ENCODE measurements around the gene UNC13B.

Gene UNC13B

DNA sequence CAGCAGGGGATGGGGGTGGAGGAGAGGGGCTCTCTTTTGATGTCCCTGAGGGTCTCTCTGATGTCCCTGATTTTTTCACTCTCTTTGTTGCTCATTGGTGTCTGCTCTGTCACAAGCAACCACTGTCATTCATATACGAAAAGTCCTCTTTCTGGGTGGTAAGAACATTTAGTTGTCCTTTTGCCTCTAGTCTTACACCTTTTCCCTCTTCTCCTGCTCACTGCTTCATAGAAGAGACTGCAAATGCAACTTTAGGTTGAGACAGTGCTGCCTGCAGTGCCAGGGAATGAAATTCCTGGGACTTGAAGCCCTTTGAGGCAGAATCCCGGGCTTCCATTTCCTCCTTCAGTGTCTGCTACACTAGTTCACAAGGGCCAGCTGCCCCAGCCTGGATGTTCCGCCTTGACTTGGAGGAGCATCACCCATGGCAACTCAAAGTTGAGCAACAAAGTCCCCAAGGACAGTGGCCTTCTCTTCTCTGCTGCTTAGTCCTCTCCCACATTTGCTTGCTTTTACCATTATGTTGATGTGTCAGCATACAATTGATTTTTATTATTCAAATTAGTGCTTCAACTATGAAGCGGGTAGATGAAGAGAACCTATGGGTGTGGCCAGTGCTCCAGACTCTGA lies 233.4 kb downstream of the UNC13B start:
- H3K4me1 ChIP-seq (ENCODE audit: insufficient read depth, low read length, severe bottlenecking) = no peaks in the 10 kb centered on the region
- TF ChIP-seq CTCF (IDR thresholded peaks at IDR 0.05; ENCODE audit: low read length) = no peak
- no peak for TF ChIP-seq EZH2 (IDR thresholded peaks at IDR 0.05; ENCODE audit: borderline replicate concordance, low read length)

DNA sequence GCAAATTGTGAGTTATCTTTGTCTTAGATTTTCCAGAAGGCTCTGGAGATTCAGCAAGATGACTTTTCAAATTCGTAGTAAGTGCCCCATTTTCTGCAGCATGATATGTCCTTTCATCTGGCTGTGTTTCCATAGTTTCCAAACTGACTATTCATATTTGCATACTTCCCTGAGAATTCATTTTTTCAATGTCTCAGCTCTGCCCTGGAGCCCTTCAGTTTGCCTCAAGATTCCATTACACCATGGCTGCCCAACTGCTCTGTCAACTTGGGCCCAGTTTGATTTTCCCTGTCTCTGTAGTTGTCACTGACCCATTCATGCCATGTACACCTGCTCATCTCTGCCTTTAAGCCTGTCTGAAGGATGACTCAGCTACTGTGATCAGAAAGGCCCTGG lies 233.9 kb downstream of the UNC13B start:
- no peaks in the 10 kb centered on the region for H3K9me3 ChIP-seq (ENCODE audit: low read length)
- no peak overlapping the region for H3K27ac ChIP-seq (ENCODE audit: low read depth, low read length, poor library complexity, severe bottlenecking)
- no peaks in the 10 kb centered on the region for H4K20me1 ChIP-seq (ENCODE audit: insufficient read depth, low read length)

More for the DNA sequence above, 233.4 kb downstream of the UNC13B start:
- no peaks in the 10 kb centered on the region for H4K20me1 ChIP-seq (ENCODE audit: insufficient read depth, low read length)
- no peak overlapping the region for H3K4me2 ChIP-seq (ENCODE audit: low read length)
- H3K9me3 ChIP-seq (ENCODE audit: low read length) = no peaks in the 10 kb centered on the region
- no peak overlapping the region for H3K9ac ChIP-seq (ENCODE audit: low read length)
- no peak overlapping the region for H3K4me3 ChIP-seq (ENCODE audit: low read depth, low read length, poor library complexity, severe bottlenecking)
- no peaks in the 10 kb centered on the region; the same call in 1 of the 2 replicates for H3K27me3 ChIP-seq (ENCODE audit: insufficient read depth, low read length)
- H3K36me3 ChIP-seq (ENCODE audit: insufficient read depth, low read length) = no peaks in the 10 kb centered on the region
- H3K9me2 ChIP-seq (ENCODE audit: low read depth, low read length) = no peaks in the 10 kb centered on the region
- H3K79me2 ChIP-seq (ENCODE audit: insufficient read depth, low read length) = no peaks in the 10 kb centered on the region
- H3K27ac ChIP-seq (ENCODE audit: low read depth, low read length, poor library complexity, severe bottlenecking) = no peak overlapping the region
- no peak overlapping the region for H2AFZ ChIP-seq (ENCODE audit: low read length)
- no peaks in the 10 kb centered on the region for H3F3A ChIP-seq (ENCODE audit: insufficient read depth, low read length)

DNA sequence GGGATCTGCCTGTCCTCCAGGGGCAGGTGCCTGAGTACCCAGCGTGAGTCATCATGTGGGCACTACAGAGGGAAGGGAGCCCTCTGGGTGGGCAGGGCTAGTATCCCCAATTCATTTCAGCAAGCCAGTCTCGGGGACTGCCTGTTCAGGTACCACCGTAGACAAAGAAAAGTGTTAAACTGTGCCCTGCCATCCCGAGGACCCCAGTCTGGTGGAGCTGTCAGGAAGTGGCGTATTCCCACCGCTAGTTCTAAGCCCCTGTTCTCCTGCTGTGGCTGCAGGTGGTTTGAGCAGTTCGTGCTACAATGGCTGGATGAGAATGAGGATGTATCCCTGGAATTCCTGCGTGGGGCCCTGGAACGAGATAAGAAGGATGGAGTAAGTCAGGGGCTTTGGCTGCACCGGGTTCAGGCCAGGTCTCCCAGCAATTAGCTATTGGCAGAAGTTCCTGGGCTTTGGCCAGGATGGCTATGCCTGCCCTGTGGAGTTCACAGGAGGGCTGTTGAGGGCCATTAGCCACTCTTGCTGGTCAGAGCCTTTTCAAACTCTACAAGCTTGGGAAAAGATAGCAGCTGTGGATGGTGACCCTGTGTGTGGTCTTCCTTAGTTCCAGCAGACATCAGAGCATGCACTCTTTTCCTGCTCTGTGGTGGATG lies 234.9 kb downstream of the UNC13B start:
- H3K9me2 ChIP-seq (ENCODE audit: low read depth, low read length) = no peaks in the 10 kb centered on the region

More for the DNA sequence above, 233.9 kb downstream of the UNC13B start:
- H3K36me3 ChIP-seq (ENCODE audit: insufficient read depth, low read length) = no peaks in the 10 kb centered on the region
- no peak overlapping the region for H2AFZ ChIP-seq (ENCODE audit: low read length)
- H3K9ac ChIP-seq (ENCODE audit: low read length) = no peak overlapping the region
- TF ChIP-seq CTCF (IDR thresholded peaks at IDR 0.05; ENCODE audit: low read length) = no peak
- TF ChIP-seq EZH2 (IDR thresholded peaks at IDR 0.05; ENCODE audit: borderline replicate concordance, low read length) = no peak
- no peaks in the 10 kb centered on the region for H3F3A ChIP-seq (ENCODE audit: insufficient read depth, low read length)
- no peak overlapping the region for H3K4me3 ChIP-seq (ENCODE audit: low read depth, low read length, poor library complexity, severe bottlenecking)
- no peaks in the 10 kb centered on the region for H3K4me1 ChIP-seq (ENCODE audit: insufficient read depth, low read length, severe bottlenecking)
- no peaks in the 10 kb centered on the region for H3K79me2 ChIP-seq (ENCODE audit: insufficient read depth, low read length)
- H3K4me2 ChIP-seq (ENCODE audit: low read length) = no peak overlapping the region
- H3K9me2 ChIP-seq (ENCODE audit: low read depth, low read length) = no peaks in the 10 kb centered on the region
- H3K27me3 ChIP-seq (ENCODE audit: insufficient read depth, low read length) = no peaks in the 10 kb centered on the region; the same call in 1 of the 2 replicates

More for the DNA sequence above, 234.9 kb downstream of the UNC13B start:
- Histone ChIP-seq H3K36me3 (ENCODE audit: insufficient read depth, low read length) (no peaks in the 10 kb centered on the region), H3K9ac (ENCODE audit: low read length) (no peak overlapping the region), H3K4me1 (ENCODE audit: insufficient read depth, low read length, severe bottlenecking) (no peaks in the 10 kb centered on the region), H3F3A (ENCODE audit: insufficient read depth, low read length) (no peaks in the 10 kb centered on the region), H3K4me2 (ENCODE audit: low read length) (no peak overlapping the region), H2AFZ (ENCODE audit: low read length) (no peak overlapping the region), H3K9me3 (ENCODE audit: low read length) (no peaks in the 10 kb centered on the region), H3K4me3 (ENCODE audit: low read depth, low read length, poor library complexity, severe bottlenecking) (no peak overlapping the region), H3K79me2 (ENCODE audit: insufficient read depth, low read length) (no peaks in the 10 kb centered on the region), H3K27me3 (ENCODE audit: insufficient read depth, low read length) (no peaks in the 10 kb centered on the region; the same call in 1 of the 2 replicates), H4K20me1 (ENCODE audit: insufficient read depth, low read length) (no peaks in the 10 kb centered on the region), H3K27ac (ENCODE audit: low read depth, low read length, poor library complexity, severe bottlenecking) (no peak overlapping the region)
- TF ChIP-seq CTCF (IDR thresholded peaks at IDR 0.05; ENCODE audit: low read length) = no peak
- no peak for TF ChIP-seq EZH2 (IDR thresholded peaks at IDR 0.05; ENCODE audit: borderline replicate concordance, low read length)

All from OCI-LY1 (cell line).